GM19438 (cell line): ENCODE measurements around the gene RGS3.
"Not testable (repeated sequence)": the region's sequence is repeated elsewhere in the genome, so short reads cannot be mapped to it uniquely, and the experiment has no call there.

Experiments
- ATAC-seq: cut with Tn5 transposase; IDR thresholded peaks from one replicate; pipeline ENCODE4 v1.9.1; 2021; ENCODE audit warnings: low read depth; ENCODE audit not compliant: unreplicated experiment

Gene RGS3

GRCh38 chr9:113463418-113464285 is at the start of gene RGS3:
Gene RGS3, plus strand, starts transcription at chr9:113463727. Its CDS starts 76 bp downstream, at chr9:113463803.
- no peak for ATAC-seq

GRCh38 chr9:113416149-113416721 is 47.3 kb upstream of the RGS3 start:
- ATAC-seq: peak; percentile 96

GRCh38 chr9:113417370-113417769 is 46.2 kb upstream of the RGS3 start:
- ATAC-seq: no peak

GRCh38 chr9:113421726-113422125 is 41.8 kb upstream of the RGS3 start:
- ATAC-seq: no peak

GRCh38 chr9:113425072-113425471 is 38.5 kb upstream of the RGS3 start:
- no peak for ATAC-seq

- ATAC-seq: no peak
Measured at GRCh38 chr9:113426701-113427100, 36.8 kb upstream of the RGS3 start.

GRCh38 chr9:113427629-113428028 is 35.9 kb upstream of the RGS3 start:
- no peak for ATAC-seq

GRCh38 chr9:113428062-113428615 is 35.4 kb upstream of the RGS3 start:
- ATAC-seq: no peak

GRCh38 chr9:113431191-113431590 is 32.3 kb upstream of the RGS3 start:
- ATAC-seq: no peak

- no peak for ATAC-seq
Measured at GRCh38 chr9:113436728-113437515, 26.6 kb upstream of the RGS3 start.

- ATAC-seq: not testable (repeated sequence)
Measured at GRCh38 chr9:113437716-113438115, 25.8 kb upstream of the RGS3 start.

- ATAC-seq: no peak
Measured at GRCh38 chr9:113444736-113445135, 18.8 kb upstream of the RGS3 start.

- no peak for ATAC-seq
Measured at GRCh38 chr9:113446323-113446740, 17.2 kb upstream of the RGS3 start.

- no peak for ATAC-seq
Measured at GRCh38 chr9:113449376-113449775, 14.2 kb upstream of the RGS3 start.

GRCh38 chr9:113452113-113452605 is 11.4 kb upstream of the RGS3 start:
- ATAC-seq: no peak

GRCh38 chr9:113454914-113455761 is 8.4 kb upstream of the RGS3 start:
- no peak for ATAC-seq

- no peak for ATAC-seq
Measured at GRCh38 chr9:113456235-113456634, 7.3 kb upstream of the RGS3 start.

GRCh38 chr9:113461285-113461684 is 2.2 kb upstream of the RGS3 start:
- ATAC-seq: no peak

- ATAC-seq: no peak
Measured at GRCh38 chr9:113461943-113462342, 1.6 kb upstream of the RGS3 start.

- ATAC-seq: no peak
Measured at GRCh38 chr9:113462781-113463286, 693 bp upstream of the RGS3 start.
